Right lobe of liver (tissue), 6 donors: ENCODE results near the gene P2RX7. TPM values are rescaled to one million over a fixed set of nuclear protein-coding genes. Genes with fewer than 3 reads are reported as not detected.
A peak's percentile ranks its signal among the peaks of the same experiment; 100 is the strongest.

Experiments
- ATAC-seq, 4 donors: fragments of 200-7000 bp; cut with Tn5 transposase; one replicate each; pipeline ENCODE4 v1.9.1; 2020; ENCODE audit warnings: mild to moderate bottlenecking in 4 of 4, moderate library complexity in 4 of 4
- DNase-seq, 3 donors: peaks; one replicate each; pipeline ENCODE4 v3.0.0-alpha.2; 2020
- H3K27ac ChIP-seq, 3 donors: fragments of 200-600 bp; one replicate each; pipeline ENCODE4 v1.8.0; 2022
- H3K27me3 ChIP-seq, 2 donors: fragments of 200-600 bp; one replicate each; pipeline ENCODE4 v1.8.0; 2022
- H3K36me3 ChIP-seq, 4 donors: fragments of 200-600 bp; sonication (generic) in 1 of 4; one replicate each; pipeline versions ENCODE4 v1.5.1 to v1.8.0; 2017 to 2022; ENCODE audit warnings: control low read depth in 1 of 4
- H3K4me1 ChIP-seq, 4 donors: fragments of 200-600 bp; sonication (generic) in 1 of 4; one replicate each; pipeline versions ENCODE4 v1.5.1 to v1.8.0; 2017 to 2022; ENCODE audit warnings: control low read depth in 1 of 4
- H3K4me3 ChIP-seq, 3 donors: fragments of 200-600 bp; one replicate each; pipeline ENCODE4 v1.8.0; 2022
- H3K9me3 ChIP-seq, 4 donors: fragments of 200-600 bp; sonication (generic) in 1 of 4; one replicate each; pipeline versions ENCODE4 v1.5.1 to v1.8.0; 2017 to 2022; ENCODE audit warnings: control low read depth in 1 of 4
- POLR2A ChIP-seq: fragments of 450-650 bp; IDR thresholded peaks from one replicate; pipeline ENCODE4 v1.6.1; 2017; ENCODE audit warnings: antibody characterized with exemption, mild to moderate bottlenecking
- WGBS: methylation state at CpG from one replicate; pipeline ENCODE4 v1.1.6; 2018; ENCODE audit warnings: low coverage, low lambda C conversion rate; ENCODE audit not compliant: insufficient coverage; ENCODE audit errors: missing lambda C conversion rate; 5-methylcytosine and 5-hydroxymethylcytosine counted together
- intact Hi-C, 2 donors: fragments of 100-400 bp; cut with DNase I; formaldehyde crosslinking; loops; one replicate each; pipeline versions ENCODE4 v1.11.2 to v1.14.1; 2022
- total RNA-seq, 6 experiments: library from RNA; depleted of rRNA in 2 of 6; stranded (reverse); fragments of >200 nt in 2 of 6; fragmentation: NEBNext Ultra II Directional in 3 of 6; extraction: Animal tissue kit (Norgen Biotek cat#: 25700) in 3 of 6; gene quantifications; one replicate each; pipeline versions ENCODE4 v1.1.0 to v1.2.4, GENCODE V29; 2016 to 2023
- TF ChIP-seq, protein P1 (sequence below), 4 donors: fragments of 200-600 bp in 3 of 4; fragments of 450-650 bp in 1 of 4; IDR thresholded peaks; one replicate each; pipeline versions ENCODE4 v1.5.1 to v1.8.0; 2016 to 2022; ENCODE audit warnings: antibody characterized with exemption in 4 of 4, mild to moderate bottlenecking in 2 of 4
- donor health status: DM: no; HTN: yes; CAD: no.
- donor health status: DM: no; HTN: no; CAD: no.
- donor health status: DM: no; HTN: no; CAD: no.
- donor health status: DM: no; HTN: yes; CAD: no.
- donor health status: DM: no; HTN: yes; CAD: no.

P2RX7 gene
- total RNA-seq, 6 experiments from 2014 or later, result 2.5 to 11.4 (median 3.4) TPM

DNA sequence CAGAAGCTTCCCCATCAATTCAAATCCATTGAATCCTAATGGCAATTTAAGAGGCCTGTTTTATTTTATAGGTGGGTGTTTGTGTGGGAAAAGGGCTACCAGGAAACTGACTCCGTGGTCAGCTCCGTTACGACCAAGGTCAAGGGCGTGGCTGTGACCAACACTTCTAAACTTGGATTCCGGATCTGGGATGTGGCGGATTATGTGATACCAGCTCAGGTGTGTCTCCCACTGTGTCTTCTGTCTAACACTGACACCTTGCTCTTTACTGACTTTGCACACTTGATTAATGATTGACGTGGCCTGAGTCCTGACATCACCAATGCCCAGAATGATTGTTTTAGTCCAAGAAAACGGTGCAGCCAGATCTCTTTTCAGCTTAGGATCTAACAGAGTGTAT, 84.4 kb downstream of the P2RX7 start:
- peak overlapping the region; percentile 29 to 79 (median 77) for H3K27ac ChIP-seq
- no peaks in the 10 kb centered on the region for H3K27me3 ChIP-seq
- no peak for DNase-seq
- peak; percentile 55 to 69 (median 63) for ATAC-seq
- WGBS, result 23% methylated on average over 5 of the region's 8 CpGs
- H3K9me3 ChIP-seq, result no peaks in the 10 kb centered on the region
- peaks cover 0 to 44% (median 18%) of the 10 kb centered on the region in 4 donors for H3K4me1 ChIP-seq
- no peaks in the 10 kb centered on the region for H3K36me3 ChIP-seq
- no peak overlapping the region for H3K4me3 ChIP-seq
- no peak for TF ChIP-seq POLR2A
- TF ChIP-seq, protein P1, sequence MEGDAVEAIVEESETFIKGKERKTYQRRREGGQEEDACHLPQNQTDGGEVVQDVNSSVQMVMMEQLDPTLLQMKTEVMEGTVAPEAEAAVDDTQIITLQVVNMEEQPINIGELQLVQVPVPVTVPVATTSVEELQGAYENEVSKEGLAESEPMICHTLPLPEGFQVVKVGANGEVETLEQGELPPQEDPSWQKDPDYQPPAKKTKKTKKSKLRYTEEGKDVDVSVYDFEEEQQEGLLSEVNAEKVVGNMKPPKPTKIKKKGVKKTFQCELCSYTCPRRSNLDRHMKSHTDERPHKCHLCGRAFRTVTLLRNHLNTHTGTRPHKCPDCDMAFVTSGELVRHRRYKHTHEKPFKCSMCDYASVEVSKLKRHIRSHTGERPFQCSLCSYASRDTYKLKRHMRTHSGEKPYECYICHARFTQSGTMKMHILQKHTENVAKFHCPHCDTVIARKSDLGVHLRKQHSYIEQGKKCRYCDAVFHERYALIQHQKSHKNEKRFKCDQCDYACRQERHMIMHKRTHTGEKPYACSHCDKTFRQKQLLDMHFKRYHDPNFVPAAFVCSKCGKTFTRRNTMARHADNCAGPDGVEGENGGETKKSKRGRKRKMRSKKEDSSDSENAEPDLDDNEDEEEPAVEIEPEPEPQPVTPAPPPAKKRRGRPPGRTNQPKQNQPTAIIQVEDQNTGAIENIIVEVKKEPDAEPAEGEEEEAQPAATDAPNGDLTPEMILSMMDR (IDR thresholded peaks at IDR 0.05), result no peak
- intact Hi-C loops, result no loop called here

DNA sequence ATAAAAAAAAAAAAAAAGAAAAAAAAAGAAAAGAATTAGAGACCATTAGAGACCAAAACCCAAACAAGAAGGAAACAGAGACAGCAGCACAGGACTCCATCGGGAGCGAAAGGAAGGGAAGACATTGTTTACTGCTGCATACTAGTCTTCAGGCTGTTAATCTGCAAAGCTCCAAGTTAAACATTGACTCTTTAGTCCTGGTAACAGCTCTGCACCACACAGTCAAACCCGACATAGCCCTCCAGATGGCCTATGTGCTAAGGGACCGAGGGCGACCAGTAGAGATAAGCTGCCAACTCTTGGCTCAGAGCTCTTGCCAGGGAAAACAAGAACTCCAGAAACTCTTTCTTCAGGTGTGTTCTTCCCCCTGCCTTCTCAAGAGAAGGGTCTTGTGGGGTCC, 85.1 kb downstream of the P2RX7 start:
- TF ChIP-seq, protein P1 (IDR thresholded peaks at IDR 0.05), result no peak
- no peak for TF ChIP-seq POLR2A
- Histone ChIP-seq H3K4me3 (peak overlapping the region in 1 of 3 donors; percentile 1), H3K36me3 (no peaks in the 10 kb centered on the region), H3K27me3 (no peaks in the 10 kb centered on the region), H3K9me3 (no peaks in the 10 kb centered on the region), H3K27ac (peak overlapping the region; percentile 21 to 79 (median 77)), H3K4me1 (peaks cover 0 to 44% (median 18%) of the 10 kb centered on the region in 4 donors)
- ATAC-seq (peak; percentile 58 to 77 (median 74)), DNase-seq (peak in 1 of 3 donors; percentile 66)
- intact Hi-C loops, result no loop called here
- WGBS, result 29% methylated on average over 4 of the region's 5 CpGs

DNA sequence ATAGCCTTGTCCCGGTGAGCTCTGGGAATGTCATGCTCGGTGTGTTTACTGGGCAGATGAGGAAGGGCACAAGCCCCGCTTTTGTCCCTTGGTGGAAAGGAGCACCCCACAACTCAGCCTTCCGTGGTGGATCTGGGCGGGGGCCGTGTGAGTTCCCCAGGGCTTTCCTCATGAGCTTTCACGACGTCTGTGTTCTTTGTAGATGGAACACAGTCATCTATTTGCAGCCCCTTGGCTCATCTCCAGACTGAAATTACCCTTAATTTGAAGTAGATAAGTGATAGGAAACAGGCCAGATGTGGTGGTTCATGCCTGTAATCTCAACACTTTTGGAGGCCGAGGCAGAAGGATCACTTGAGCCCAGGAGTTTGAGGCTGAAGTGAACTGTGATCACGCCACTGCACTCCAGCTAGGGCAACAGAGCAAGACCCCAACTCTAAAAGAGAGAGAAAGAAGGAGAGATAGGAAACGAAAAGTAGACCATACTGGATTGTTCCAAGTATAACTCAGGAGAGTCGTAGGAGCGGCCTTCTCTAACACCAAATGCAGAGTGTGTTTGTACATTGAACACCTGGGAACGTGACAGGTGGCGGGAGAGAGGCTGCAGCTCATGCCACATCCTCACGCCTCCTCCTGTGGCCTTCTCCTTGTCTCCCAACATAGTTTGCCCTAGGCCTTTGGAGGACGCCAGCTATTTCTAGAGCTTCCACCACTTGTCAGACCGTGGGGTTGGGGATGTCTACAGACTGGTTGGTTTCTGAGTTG, 86.1 kb downstream of the P2RX7 start:
- Histone ChIP-seq H3K4me3 (no peak overlapping the region), H3K36me3 (no peaks in the 10 kb centered on the region), H3K9me3 (no peaks in the 10 kb centered on the region), H3K27me3 (no peaks in the 10 kb centered on the region), H3K4me1 (peaks cover 0 to 45% (median 18%) of the 10 kb centered on the region in 4 donors), H3K27ac (peak overlapping the region in 1 of 3 donors; percentile 77)
- WGBS, result 75% methylated on average over 6 of the region's 18 CpGs
- no peak for TF ChIP-seq POLR2A
- TF ChIP-seq, protein P1 (IDR thresholded peaks at IDR 0.05), result no peak
- no peak for DNase-seq
- no peak for ATAC-seq
- intact Hi-C loops, result no loop called here

DNA sequence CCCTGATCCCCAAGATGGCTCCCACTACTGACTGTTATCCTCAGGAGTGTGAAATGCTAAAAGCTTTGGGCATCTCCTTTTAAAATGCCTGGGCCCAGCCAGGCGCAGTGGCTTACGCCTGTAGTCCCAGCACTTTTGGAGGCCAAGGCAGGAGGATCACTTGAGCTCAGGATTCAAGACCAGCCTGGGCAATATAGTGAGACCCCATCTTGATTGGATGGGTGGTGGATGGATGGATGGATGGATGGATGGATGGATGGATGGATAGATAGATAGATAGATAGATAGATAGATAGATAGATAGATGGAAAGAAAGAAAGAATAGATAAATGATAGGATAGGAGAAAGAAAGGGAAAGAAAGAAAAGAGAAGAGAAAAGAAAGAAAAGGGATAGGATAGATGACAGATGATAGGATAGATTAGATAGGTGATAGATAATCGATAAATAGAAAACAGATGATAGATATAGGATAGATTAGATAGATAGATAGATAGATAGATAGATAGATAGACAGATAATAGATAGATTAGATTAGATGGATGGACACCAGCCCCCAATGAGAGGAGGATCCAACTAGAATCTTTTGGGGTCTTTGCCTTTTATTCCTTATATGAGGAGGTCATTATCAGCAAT, 86.8 kb downstream of the P2RX7 start:
- Histone ChIP-seq H3K36me3 (no peaks in the 10 kb centered on the region), H3K9me3 (no peaks in the 10 kb centered on the region), H3K27ac (no peak overlapping the region), H3K4me1 (peaks cover 0 to 46% (median 18%) of the 10 kb centered on the region in 4 donors), H3K27me3 (no peaks in the 10 kb centered on the region), H3K4me3 (no peak overlapping the region)
- intact Hi-C loops, result no loop called here
- ATAC-seq, result no peak
- TF ChIP-seq, protein P1 (IDR thresholded peaks at IDR 0.05), result no peak
- no peak for TF ChIP-seq POLR2A
- WGBS, result 100% methylated on average over 2 of the region's 3 CpGs
- DNase-seq, result no peak
